Gastrocnemius medialis (tissue), 4 donors: ENCODE measurements around the gene SND1. TPM values are rescaled to one million over a fixed set of nuclear protein-coding genes. Genes with fewer than 3 reads are reported as not detected.

Experiments used
- ATAC-seq, 2 donors: fragments of 150-250 bp; one replicate each; pipeline ENCODE4 v1.9.1; 2016
- DNase-seq, 2 donors: peaks; one replicate each; pipeline ENCODE4 v3.0.0-alpha.2; 2019
- H3K27ac ChIP-seq, 4 donors: fragments of 200-600 bp; sonication (generic); 1 replicate in 1 of 4; 2 replicates in 3 of 4; pipeline ENCODE4 v1.5.1; 2016 to 2018; ENCODE audit warnings: mild to moderate bottlenecking in 2 of 4, moderate library complexity in 1 of 4
- H3K27me3 ChIP-seq, 3 donors: fragments of 200-600 bp; sonication (generic) in 2 of 3; 1 replicate in 1 of 3; 2 replicates in 2 of 3; pipeline versions ENCODE4 v1.5.1 to v1.6.0; 2016 to 2019; ENCODE audit warnings: mild to moderate bottlenecking in 1 of 3, moderate library complexity in 1 of 3
- H3K36me3 ChIP-seq, 2 donors: fragments of 200-600 bp; sonication (generic) in 1 of 2; one replicate each; pipeline ENCODE4 v1.5.1; 2017 to 2018
- H3K4me1 ChIP-seq, 2 donors: fragments of 200-600 bp; sonication (generic) in 1 of 2; one replicate each; pipeline ENCODE4 v1.5.1; 2016 to 2017; ENCODE audit warnings: mild to moderate bottlenecking in 2 of 2
- H3K4me3 ChIP-seq, 4 donors: fragments of 200-600 bp; sonication (generic) in 3 of 4; 1 replicate in 1 of 4; 2 replicates in 3 of 4; pipeline ENCODE4 v1.5.1; 2016 to 2019; ENCODE audit warnings: mild to moderate bottlenecking in 2 of 4
- H3K9me3 ChIP-seq, 3 donors: fragments of 200-600 bp; sonication (generic) in 2 of 3; 1 replicate in 1 of 3; 2 replicates in 2 of 3; pipeline ENCODE4 v1.5.1; 2016 to 2019
- CTCF ChIP-seq, 5 experiments: fragments of 450-650 bp in 3 of 5; fragments of 200-600 bp in 2 of 5; sonication (generic) in 2 of 5; IDR thresholded peaks in 4 of 5; conservative IDR thresholded peaks in 1 of 5; 1 replicate in 4 of 5; 2 replicates in 1 of 5; pipeline ENCODE4 v1.5.1; 2016 to 2019; ENCODE audit warnings: antibody characterized with exemption in 5 of 5, mild to moderate bottlenecking in 3 of 5, moderate library complexity in 3 of 5
- POLR2A ChIP-seq, 2 donors: fragments of 450-650 bp; IDR thresholded peaks; one replicate each; pipeline ENCODE4 v1.6.1; 2017; ENCODE audit warnings: antibody characterized with exemption in 2 of 2, mild to moderate bottlenecking in 2 of 2, moderate library complexity in 2 of 2
- in situ Hi-C, 4 donors: fragments of 200-750 bp; cut with MboI; loops; one replicate each; pipeline versions ENCODE4 v1.15.0 to v1.8.0; 2017; ENCODE audit warnings: low sequenced_read_pairs in 4 of 4
- intact Hi-C: fragments of 100-400 bp; cut with DNase I; formaldehyde crosslinking; loops from one replicate; pipeline ENCODE4 v1.15.1; 2023; ENCODE audit warnings: low total_unique reads
- total RNA-seq, 4 donors: library from RNA; depleted of rRNA; stranded (reverse); fragments of >200 nt; gene quantifications; one replicate each; pipeline versions ENCODE4 v1.1.0 to v1.2.3, GENCODE V29; 2016

SND1 gene
- total RNA-seq, 4 donors from 2014 or later: 30.4 to 73.0 (median 50.3) TPM

- ATAC-seq: no peak
- intact Hi-C loops: no loop called here
These were observed 423.5 kb downstream of the SND1 start for GRCh38 chr7:128075242-128076095.

GRCh38 chr7:128076196-128076795 is 424.3 kb downstream of the SND1 start:
- Histone ChIP-seq H3K36me3 (peaks cover 0 to 6% of the 10 kb centered on the region in 2 donors), H3K4me1 (no peaks in the 10 kb centered on the region), H3K9me3 (no peaks in the 10 kb centered on the region), H3K27ac (no peak overlapping the region), H3K27me3 (no peaks in the 10 kb centered on the region), H3K4me3 (no peak overlapping the region)
- intact Hi-C loops: no loop called here
- TF ChIP-seq CTCF (IDR thresholded peaks at IDR 0.05 in 4 of 5, conservative IDR thresholded peaks at IDR 0.05 in 1 of 5) (no peak), POLR2A (IDR thresholded peaks at IDR 0.05) (no peak)
- no peak for DNase-seq
- no peak for ATAC-seq
- in situ Hi-C loops: no loop called here

More at GRCh38 chr7:128075242-128076095, 423.5 kb downstream of the SND1 start:
- in situ Hi-C loops: no loop called here
- no peaks in the 10 kb centered on the region for H3K27me3 ChIP-seq
- H3K27ac ChIP-seq: no peak overlapping the region
- peaks cover 0 to 4% of the 10 kb centered on the region in 2 donors for H3K36me3 ChIP-seq
- no peak for TF ChIP-seq CTCF (IDR thresholded peaks at IDR 0.05 in 4 of 5, conservative IDR thresholded peaks at IDR 0.05 in 1 of 5)
- no peak for TF ChIP-seq POLR2A (IDR thresholded peaks at IDR 0.05)
- no peaks in the 10 kb centered on the region for H3K9me3 ChIP-seq
- no peak for DNase-seq
- no peak overlapping the region for H3K4me3 ChIP-seq
- no peaks in the 10 kb centered on the region for H3K4me1 ChIP-seq

DNA sequence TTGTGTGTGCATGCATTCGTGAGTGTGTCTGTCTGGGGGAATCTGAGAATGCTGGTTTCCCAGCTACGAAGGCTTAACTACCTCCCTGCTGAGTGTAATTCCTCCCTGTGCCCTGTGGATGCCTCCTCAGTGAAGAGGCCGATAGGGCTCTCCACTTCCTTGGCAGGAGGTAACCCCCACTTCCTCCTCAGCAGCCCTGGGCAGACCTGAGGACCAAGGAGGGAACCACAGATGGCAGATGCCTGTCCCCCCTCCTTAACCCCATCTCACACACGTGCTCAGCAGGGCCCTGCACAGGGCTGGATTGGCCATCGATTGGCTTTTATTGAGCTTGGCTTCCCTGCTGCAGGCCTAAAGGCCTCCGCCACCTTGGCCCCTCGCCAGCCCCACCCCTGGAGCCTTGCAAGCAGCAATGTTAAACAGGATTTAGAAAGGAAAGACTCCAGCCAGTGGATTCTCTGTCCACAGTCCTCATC is 424.8 kb downstream of the SND1 start:
- Histone ChIP-seq H3K4me3 (no peak overlapping the region), H3K27ac (no peak overlapping the region), H3K9me3 (no peaks in the 10 kb centered on the region), H3K27me3 (no peaks in the 10 kb centered on the region), H3K36me3 (peaks cover 0 to 12% of the 10 kb centered on the region in 2 donors), H3K4me1 (no peaks in the 10 kb centered on the region)
- no peak for TF ChIP-seq CTCF (IDR thresholded peaks at IDR 0.05 in 4 of 5, conservative IDR thresholded peaks at IDR 0.05 in 1 of 5)
- TF ChIP-seq POLR2A (IDR thresholded peaks at IDR 0.05): no peak
- ATAC-seq: no peak
- intact Hi-C loops (no loop called here), in situ Hi-C loops (no loop called here)
- DNase-seq: no peak

GRCh38 chr7:128078309-128078708 is 426.3 kb downstream of the SND1 start:
- H3K27ac ChIP-seq: no peak overlapping the region
- no peak for DNase-seq
- no peaks in the 10 kb centered on the region for H3K9me3 ChIP-seq
- intact Hi-C loops: no loop called here
- no peak for ATAC-seq
- H3K36me3 ChIP-seq: peaks cover 0 to 13% of the 10 kb centered on the region in 2 donors
- in situ Hi-C loops: no loop called here
- H3K27me3 ChIP-seq: no peaks in the 10 kb centered on the region
- H3K4me1 ChIP-seq: no peaks in the 10 kb centered on the region
- H3K4me3 ChIP-seq: no peak overlapping the region
- TF ChIP-seq POLR2A (IDR thresholded peaks at IDR 0.05) (no peak), CTCF (IDR thresholded peaks at IDR 0.05 in 4 of 5, conservative IDR thresholded peaks at IDR 0.05 in 1 of 5) (no peak)
